Mesendoderm (in vitro differentiated cells): ENCODE measurements around the gene CAPN8. TPM values are rescaled to one million over a fixed set of nuclear protein-coding genes. Genes with fewer than 3 reads are reported as not detected.

Source experiments
- DNase-seq: peaks from one replicate; pipeline ENCODE4 v3.0.0; 2013
- H2AK5ac ChIP-seq: 2 replicates; pipeline ENCODE4 v1.6.1; 2013; ENCODE audit warnings: low read length, inconsistent platforms
- H2BK120ac ChIP-seq: 2 replicates; pipeline ENCODE4 v1.6.1; 2013; ENCODE audit warnings: low read depth, mild to moderate bottlenecking, low read length, moderate library complexity, mixed read lengths
- H2BK15ac ChIP-seq: replicated peaks from 2 replicates; pipeline ENCODE4 v1.6.1; 2013; ENCODE audit warnings: low read depth, mild to moderate bottlenecking, moderate library complexity
- H2BK5ac ChIP-seq: 2 replicates; pipeline ENCODE4 v1.6.1; 2013; ENCODE audit warnings: low read length, inconsistent platforms
- H3K18ac ChIP-seq: 2 replicates; pipeline ENCODE4 v1.6.1; 2013; ENCODE audit warnings: mild to moderate bottlenecking, low read length, mixed read lengths
- H3K23ac ChIP-seq: one replicate; pipeline ENCODE4 v1.6.1; 2013; ENCODE audit warnings: low read length
- H3K27ac ChIP-seq: 2 replicates; pipeline ENCODE4 v1.5.1; 2013; ENCODE audit warnings: low read depth, mild to moderate bottlenecking, inconsistent platforms, low read length, moderate library complexity
- H3K27me3 ChIP-seq: 2 replicates; pipeline ENCODE4 v1.6.1; 2013; ENCODE audit warnings: low read length, control low read depth, mild to moderate bottlenecking, inconsistent platforms; ENCODE audit not compliant: insufficient read depth, poor library complexity
- H3K36me3 ChIP-seq: 2 replicates; pipeline ENCODE4 v1.6.1; 2013; ENCODE audit warnings: low read length, inconsistent platforms; ENCODE audit not compliant: control insufficient read depth, insufficient read depth
- H3K4ac ChIP-seq: one replicate; pipeline ENCODE4 v1.6.1; 2013; ENCODE audit warnings: low read depth, mild to moderate bottlenecking, low read length, moderate library complexity
- H3K4me1 ChIP-seq: 2 replicates; pipeline ENCODE4 v1.6.1; 2013; ENCODE audit warnings: low read depth, low read length, inconsistent platforms; ENCODE audit not compliant: control insufficient read depth
- H3K4me2 ChIP-seq: 2 replicates; pipeline ENCODE4 v1.6.1; 2013; ENCODE audit warnings: low read length
- H3K4me3 ChIP-seq: 2 replicates; pipeline ENCODE4 v1.5.1; 2013; ENCODE audit warnings: mild to moderate bottlenecking, low read length
- H3K56ac ChIP-seq: one replicate; pipeline ENCODE4 v1.6.1; 2013; ENCODE audit warnings: low read length
- H3K79me1 ChIP-seq: 2 replicates; pipeline ENCODE4 v1.6.1; 2013; ENCODE audit warnings: low read length, inconsistent platforms
- H3K79me2 ChIP-seq: 2 replicates; pipeline ENCODE4 v1.6.1; 2013; ENCODE audit warnings: mild to moderate bottlenecking, low read length; ENCODE audit not compliant: control insufficient read depth, insufficient read depth
- H3K9ac ChIP-seq: 2 replicates; pipeline ENCODE4 v1.6.1; 2013; ENCODE audit warnings: low read length, inconsistent platforms
- H4K5ac ChIP-seq: one replicate; pipeline ENCODE4 v1.6.1; 2013; ENCODE audit warnings: low read length
- H4K8ac ChIP-seq: one replicate; pipeline ENCODE4 v1.6.1; 2013; ENCODE audit warnings: low read depth, mild to moderate bottlenecking, control low read depth, low read length, moderate library complexity
- WGBS: extraction: QIAGEN DNeasy Blood & Tissue Kit; methylation state at CpG from one replicate; pipeline ENCODE4 v1.1.7; 2013; ENCODE audit warnings: low lambda C conversion rate, missing lambda C conversion rate; ENCODE audit not compliant: insufficient coverage; ENCODE audit errors: extremely low coverage; 5-methylcytosine and 5-hydroxymethylcytosine counted together
- polyA plus RNA-seq, 2 experiments: library from polyadenylated mRNA; stranded (reverse); fragments of 200-250 nt; gene quantifications; one replicate each; pipeline ENCODE4 v1.2.3, GENCODE V29; 2013

The CAPN8 gene
- 0.06 TPM for polyA plus RNA-seq (2013, experiment 1 of 2)
- 0.06 TPM for polyA plus RNA-seq (2013, experiment 2 of 2)

DNA sequence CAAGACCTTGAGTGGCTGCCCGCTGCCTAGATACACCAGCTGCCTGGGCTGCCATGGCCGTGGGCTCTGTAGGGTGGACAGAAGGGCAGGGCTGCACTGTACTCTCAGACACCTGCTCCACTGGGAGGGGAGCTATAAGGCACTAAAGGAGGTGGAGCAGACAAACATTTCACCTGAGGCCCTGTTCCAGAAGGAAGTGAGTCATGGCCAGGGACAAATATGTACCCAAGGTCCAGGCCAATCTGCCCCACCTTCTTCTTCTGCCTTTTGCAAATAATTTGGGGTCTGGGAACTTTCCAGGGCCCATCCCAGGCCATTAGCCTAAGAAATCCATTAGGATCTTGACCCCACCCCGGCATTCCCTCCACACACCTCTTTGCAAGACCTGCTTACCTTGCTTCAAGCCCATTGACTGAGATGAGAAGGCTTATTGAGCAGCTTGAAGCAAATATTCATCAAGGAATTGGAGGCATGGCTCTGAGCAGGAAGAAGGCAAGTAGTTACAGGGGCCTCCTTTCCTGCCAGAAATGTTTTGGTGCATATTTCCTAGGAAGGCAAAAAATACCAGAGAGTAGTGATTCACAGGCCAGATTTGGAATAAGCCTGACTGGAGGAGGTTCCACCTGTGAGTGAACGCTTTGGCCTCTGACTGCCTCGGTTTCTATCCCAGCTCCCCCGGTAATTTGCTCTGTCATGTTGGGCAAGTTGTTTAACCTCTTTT, at the start of gene CAPN8:
CAPN8 (minus strand) TSS at position 110 of the 721 bp plus-strand sequence; CDS start at position 55, 55 bp downstream.
- H3K27me3 ChIP-seq = no peaks in the 10 kb centered on the region
- no peak within 1 kb of the TSS for H2BK15ac ChIP-seq
- no peak within 1 kb of the TSS for H3K9ac ChIP-seq
- no peak within 1 kb of the TSS for H2BK5ac ChIP-seq
- H3K4me1 ChIP-seq = no peaks in the 10 kb centered on the region
- no peaks in the 10 kb centered on the region for H3K79me2 ChIP-seq
- H4K8ac ChIP-seq = no peak within 1 kb of the TSS
- no peak for DNase-seq
- H3K23ac ChIP-seq = no peak within 1 kb of the TSS
- H3K4me2 ChIP-seq = no peak within 1 kb of the TSS
- no peak within 1 kb of the TSS for H3K27ac ChIP-seq
- no peak within 1 kb of the TSS for H3K56ac ChIP-seq
- H3K36me3 ChIP-seq = no peaks in the 10 kb centered on the region
- H3K4me3 ChIP-seq = no peak within 1 kb of the TSS
- no peak within 1 kb of the TSS for H2BK120ac ChIP-seq
- H3K79me1 ChIP-seq = no peaks in the 10 kb centered on the region
- H3K4ac ChIP-seq = no peak within 1 kb of the TSS
- no peak within 1 kb of the TSS for H2AK5ac ChIP-seq
- no CpG with 5 or more reads among the region's 6 CpGs for WGBS
- no peak within 1 kb of the TSS for H4K5ac ChIP-seq
- H3K18ac ChIP-seq = no peak within 1 kb of the TSS

DNA sequence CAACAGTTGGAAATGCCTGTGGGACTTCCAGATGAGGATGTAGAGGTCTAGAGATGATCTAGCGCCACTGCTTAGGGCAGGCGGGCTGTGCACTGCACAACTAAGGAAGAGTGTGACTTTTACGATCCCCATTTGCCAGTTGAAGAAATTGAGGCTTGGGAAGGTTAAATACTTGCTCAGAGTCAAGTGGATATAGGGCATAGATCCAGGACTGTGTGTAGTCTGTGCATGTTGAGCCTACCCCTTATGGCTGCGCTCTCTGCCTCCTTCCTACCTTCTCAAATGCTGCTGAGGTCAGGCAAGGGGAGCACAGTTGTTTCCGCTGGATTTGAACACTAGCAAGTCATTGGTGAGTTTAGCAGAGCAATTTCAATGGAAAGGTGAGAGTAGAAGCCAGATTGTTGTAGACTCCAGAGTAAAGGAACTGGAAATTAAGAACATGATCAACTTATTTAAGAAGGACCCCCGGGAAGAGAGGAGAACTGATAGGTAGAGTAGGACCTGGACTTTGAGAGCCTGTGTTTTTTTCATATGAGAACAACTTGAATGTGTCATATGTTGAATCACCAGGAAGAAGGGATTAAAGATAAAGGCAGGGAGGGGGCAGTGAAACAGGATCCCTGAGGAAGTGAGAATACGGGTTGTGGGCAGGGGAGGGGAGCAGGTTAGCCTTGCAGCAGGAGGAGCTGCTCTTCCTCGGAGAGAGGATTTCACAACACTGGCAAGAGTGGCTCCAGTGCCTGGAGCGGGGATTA, 49.5 kb upstream of the CAPN8 start:
- no peak overlapping the region for H2BK15ac ChIP-seq
- peak; percentile 94 for DNase-seq
- no peaks in the 10 kb centered on the region for H3K27me3 ChIP-seq
- H2AK5ac ChIP-seq = peak overlapping the region; percentile 61
- no peak overlapping the region for H2BK5ac ChIP-seq
- peak overlapping the region; percentile 22 for H3K27ac ChIP-seq
- H4K8ac ChIP-seq = no peak overlapping the region
- WGBS = no CpG with 5 or more reads among the region's 9 CpGs
- H3K4me1 ChIP-seq = peaks cover 15% of the 10 kb centered on the region
- H3K79me1 ChIP-seq = peaks cover 3% of the 10 kb centered on the region
- no peaks in the 10 kb centered on the region for H3K36me3 ChIP-seq
- H3K4me2 ChIP-seq = no peak overlapping the region
- H3K9ac ChIP-seq = peak overlapping the region; percentile 23
- no peak overlapping the region for H3K4ac ChIP-seq
- H3K4me3 ChIP-seq = no peak overlapping the region
- no peaks in the 10 kb centered on the region for H3K79me2 ChIP-seq
- no peak overlapping the region for H3K18ac ChIP-seq
- peak overlapping the region; percentile 69 for H3K56ac ChIP-seq
- no peak overlapping the region for H2BK120ac ChIP-seq
- no peak overlapping the region for H3K23ac ChIP-seq
- H4K5ac ChIP-seq = no peak overlapping the region

DNA sequence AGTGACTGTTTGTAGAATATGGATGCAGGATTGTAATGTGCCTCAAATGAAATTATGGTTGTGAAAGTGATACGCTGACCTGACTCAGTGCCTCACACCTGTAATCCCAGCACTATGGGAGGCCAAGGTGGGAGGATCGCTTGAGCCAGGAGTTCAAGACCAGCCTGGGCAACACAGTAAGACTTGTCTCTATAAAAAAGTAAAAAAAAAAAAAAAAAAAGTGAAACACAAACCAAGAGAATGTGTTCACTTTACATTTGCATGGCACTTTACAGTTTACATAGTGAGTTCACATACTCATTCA, 48.9 kb upstream of the CAPN8 start:
- Histone ChIP-seq H3K27ac (no peak overlapping the region), H3K4ac (no peak overlapping the region), H4K8ac (no peak overlapping the region), H4K5ac (no peak overlapping the region), H3K18ac (no peak overlapping the region), H3K36me3 (no peaks in the 10 kb centered on the region), H3K4me2 (no peak overlapping the region), H3K4me1 (peaks cover 13% of the 10 kb centered on the region), H3K79me1 (peaks cover 3% of the 10 kb centered on the region), H2BK120ac (no peak overlapping the region), H3K9ac (no peak overlapping the region), H3K4me3 (no peak overlapping the region), H3K27me3 (no peaks in the 10 kb centered on the region), H3K56ac (no peak overlapping the region), H2BK15ac (no peak overlapping the region), H3K79me2 (no peaks in the 10 kb centered on the region), H3K23ac (no peak overlapping the region), H2BK5ac (no peak overlapping the region), H2AK5ac (no peak overlapping the region)
- WGBS = no CpG with 5 or more reads among the region's 2 CpGs
- no peak for DNase-seq

- peak overlapping the region; percentile 71 for H3K18ac ChIP-seq
- no peak overlapping the region for H2BK15ac ChIP-seq
- no peak overlapping the region for H2BK120ac ChIP-seq
- H2AK5ac ChIP-seq = no peak overlapping the region
- H4K8ac ChIP-seq = no peak overlapping the region
- H3K79me1 ChIP-seq = peaks cover 3% of the 10 kb centered on the region
- no peaks in the 10 kb centered on the region for H3K79me2 ChIP-seq
- no peak overlapping the region for H3K23ac ChIP-seq
- H3K9ac ChIP-seq = peak overlapping the region; percentile 91
- peak overlapping the region; percentile 27 for H3K4ac ChIP-seq
- no peak overlapping the region for H2BK5ac ChIP-seq
- peak; percentile 65 for DNase-seq
- H3K27ac ChIP-seq = peak overlapping the region; percentile 3
- peak overlapping the region; percentile 70 for H3K4me2 ChIP-seq
- peaks cover 13% of the 10 kb centered on the region for H3K4me1 ChIP-seq
- H3K27me3 ChIP-seq = no peaks in the 10 kb centered on the region
- H4K5ac ChIP-seq = no peak overlapping the region
- WGBS = no CpG with 5 or more reads among the region's 7 CpGs
- no peak overlapping the region for H3K4me3 ChIP-seq
- peak overlapping the region; percentile 92 for H3K56ac ChIP-seq
- H3K36me3 ChIP-seq = no peaks in the 10 kb centered on the region
These were observed 48.3 kb upstream of the CAPN8 start for GRCh38 chr1:223713546-223714420.

- Histone ChIP-seq H2AK5ac (no peak overlapping the region), H3K79me1 (peaks cover 3% of the 10 kb centered on the region), H3K4ac (peak overlapping the region; percentile 56), H3K4me3 (peak overlapping the region; percentile 67), H3K36me3 (no peaks in the 10 kb centered on the region), H3K79me2 (no peaks in the 10 kb centered on the region), H3K9ac (peak overlapping the region; percentile 91), H2BK15ac (no peak overlapping the region), H3K23ac (no peak overlapping the region), H3K18ac (peak overlapping the region; percentile 71), H4K8ac (no peak overlapping the region), H2BK5ac (no peak overlapping the region), H3K56ac (peak overlapping the region; percentile 92), H3K4me2 (peak overlapping the region; percentile 70), H3K4me1 (peaks cover 11% of the 10 kb centered on the region), H4K5ac (no peak overlapping the region), H3K27me3 (no peaks in the 10 kb centered on the region), H3K27ac (peak overlapping the region; percentile 3), H2BK120ac (peak overlapping the region; percentile 14)
- peak; percentile 44 for DNase-seq
- no CpG with 5 or more reads among the region's 40 CpGs for WGBS
These were observed 47.5 kb upstream of the CAPN8 start for GRCh38 chr1:223712850-223713474.
